ENCODE data around the gene PRICKLE3. TPM values are rescaled to one million over a fixed set of nuclear protein-coding genes. Genes with fewer than 3 reads are reported as not detected.

The PRICKLE3 gene
- total RNA-seq, 1 donor = 5.2 TPM

GRCh38 chrX:49214416-49214815, 28.2 kb upstream of the PRICKLE3 start:
- no peak overlapping the region for H3K4me3 ChIP-seq (ENCODE audit: low read depth, low read length)
- no peak for TF ChIP-seq CTCF (IDR thresholded peaks at IDR 0.05; ENCODE audit: insufficient read depth, low read depth, low read length)
- DNase-seq (ENCODE audit: low read depth) = no peak

DNA sequence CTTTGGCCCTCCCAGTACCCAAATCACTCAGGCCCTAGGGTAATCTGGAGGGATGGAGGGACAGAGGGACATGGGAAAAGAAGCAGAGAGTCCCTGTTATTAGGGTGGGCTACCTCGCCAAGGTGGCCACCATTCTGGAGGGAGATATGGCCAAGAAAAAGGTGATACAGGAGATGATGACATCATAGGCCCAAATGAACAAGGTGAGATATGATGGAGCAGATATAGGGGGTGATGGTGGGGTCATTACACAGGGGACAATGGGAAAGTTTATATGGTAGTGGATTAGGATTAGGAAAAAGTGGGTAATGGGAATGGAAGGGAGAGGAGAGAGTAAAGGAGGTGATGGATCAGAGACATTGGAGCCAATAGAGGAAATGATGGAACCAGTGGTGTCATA, 26.7 kb upstream of the PRICKLE3 start:
- no peak for DNase-seq (ENCODE audit: low read depth)
- no peak for TF ChIP-seq CTCF (IDR thresholded peaks at IDR 0.05; ENCODE audit: insufficient read depth, low read depth, low read length)
- no peak overlapping the region for H3K4me3 ChIP-seq (ENCODE audit: low read depth, low read length)

DNA sequence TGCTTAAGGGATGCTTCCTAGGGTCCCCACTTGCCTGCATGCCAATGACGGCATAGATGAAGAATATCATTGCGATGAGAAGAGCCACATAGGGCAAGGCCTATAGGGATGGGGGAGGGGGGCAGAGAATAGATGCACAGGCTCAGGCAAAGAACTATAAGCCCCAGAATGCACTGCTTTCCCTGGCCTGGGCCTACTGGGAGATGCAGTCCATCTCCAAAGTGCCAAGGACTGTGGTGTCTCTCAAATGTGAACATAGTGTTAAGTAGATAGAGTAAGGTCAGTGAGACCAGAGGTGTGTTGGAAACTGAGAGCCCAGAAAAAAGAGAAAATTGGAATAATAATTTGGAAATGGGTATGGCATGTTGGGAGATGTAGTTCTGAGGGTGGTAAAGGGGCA, 26.0 kb upstream of the PRICKLE3 start:
- no peak for TF ChIP-seq CTCF (IDR thresholded peaks at IDR 0.05; ENCODE audit: insufficient read depth, low read depth, low read length)
- H3K4me3 ChIP-seq (ENCODE audit: low read depth, low read length) = no peak overlapping the region
- no peak for DNase-seq (ENCODE audit: low read depth)

- H3K4me3 ChIP-seq (ENCODE audit: low read depth, low read length) = no peak overlapping the region
- no peak for DNase-seq (ENCODE audit: low read depth)
- no peak for TF ChIP-seq CTCF (IDR thresholded peaks at IDR 0.05; ENCODE audit: insufficient read depth, low read depth, low read length)
Observed at GRCh38 chrX:49211074-49211473, 24.9 kb upstream of the PRICKLE3 start.

- no peak for DNase-seq (ENCODE audit: low read depth)
- H3K4me3 ChIP-seq (ENCODE audit: low read depth, low read length) = no peak overlapping the region
- no peak for TF ChIP-seq CTCF (IDR thresholded peaks at IDR 0.05; ENCODE audit: insufficient read depth, low read depth, low read length)
Observed at GRCh38 chrX:49210406-49210805, 24.2 kb upstream of the PRICKLE3 start.

DNA sequence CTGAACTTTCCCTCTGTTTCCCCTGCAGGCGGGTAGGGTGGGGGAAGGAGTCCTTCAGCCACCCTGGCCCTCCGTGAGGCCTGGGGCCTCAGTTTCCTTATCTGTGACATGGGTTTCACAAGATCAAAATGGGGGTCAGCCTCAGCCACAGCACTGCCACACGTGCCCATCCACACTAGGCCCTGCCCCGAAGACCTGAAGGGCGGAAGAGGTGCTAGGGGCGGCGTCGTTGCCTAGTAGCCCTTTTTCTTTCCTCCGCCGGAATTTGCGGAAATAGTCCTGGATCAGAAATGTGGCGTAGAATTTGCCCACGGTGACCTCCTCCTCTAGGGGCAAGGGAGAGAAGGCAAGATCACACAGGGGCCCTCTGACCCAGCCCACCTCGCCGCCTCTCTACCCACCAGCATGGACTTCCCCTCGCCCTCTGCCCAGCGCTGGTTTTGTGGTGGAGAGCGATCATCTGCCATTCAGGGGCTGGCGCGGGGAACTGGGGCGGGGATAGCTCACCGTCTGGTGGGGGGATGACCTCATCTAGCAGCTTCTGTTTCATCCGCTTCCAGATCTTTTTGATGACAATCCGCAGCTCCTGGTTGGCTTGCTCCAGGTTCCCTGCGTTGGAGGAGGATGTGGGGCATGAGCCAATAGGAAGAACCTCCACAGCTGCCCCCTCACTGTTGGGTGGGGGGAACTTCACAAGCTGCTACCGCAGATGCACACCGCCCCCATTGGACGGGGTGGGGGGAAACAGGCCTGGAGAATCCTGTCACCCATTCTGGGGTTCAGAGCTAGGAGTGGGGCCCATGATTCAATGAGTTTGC, 23.5 kb upstream of the PRICKLE3 start:
- DNase-seq (ENCODE audit: low read depth) = peak; percentile 0
- no peak for TF ChIP-seq CTCF (IDR thresholded peaks at IDR 0.05; ENCODE audit: insufficient read depth, low read depth, low read length)
- H3K4me3 ChIP-seq (ENCODE audit: low read depth, low read length) = no peak overlapping the region

DNA sequence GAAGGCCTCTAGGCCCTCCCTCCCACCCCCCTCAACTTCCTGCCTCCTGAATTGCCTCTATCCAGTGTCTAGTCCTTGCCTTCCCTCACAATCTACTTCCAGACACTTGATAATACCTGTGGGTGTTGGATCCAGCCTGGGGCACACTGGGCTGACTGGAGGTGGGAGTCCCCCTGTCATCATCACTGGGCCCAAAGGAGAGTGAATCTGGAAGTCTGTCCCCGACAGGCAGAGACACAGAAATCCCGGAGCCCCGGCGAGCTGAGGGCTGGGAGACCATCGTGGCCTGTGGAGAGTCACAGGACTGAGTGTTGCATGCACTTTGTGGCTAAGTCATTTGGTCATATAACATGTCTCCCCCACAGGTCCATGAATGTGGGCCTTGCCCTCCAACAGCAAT, 22.2 kb upstream of the PRICKLE3 start:
- TF ChIP-seq CTCF (IDR thresholded peaks at IDR 0.05; ENCODE audit: insufficient read depth, low read depth, low read length) = no peak
- no peak overlapping the region for H3K4me3 ChIP-seq (ENCODE audit: low read depth, low read length)
- no peak for DNase-seq (ENCODE audit: low read depth)

Measured in fibroblast of villous mesenchyme (primary cell).